SK-N-SH treated with all-trans-retinoic acid at 6 μM for 48 hours (cell line): ENCODE results near the gene MIDN.

Experiments
- ATAC-seq: fragments of 200-7000 bp; cut with Tn5 transposase; 3 replicates; pipeline ENCODE4 v1.9.1; 2020; ENCODE audit warnings: mild to moderate bottlenecking, moderate library complexity
- ARNTL ChIP-seq: fragments of 450-650 bp; formaldehyde crosslinking; IDR thresholded peaks from 2 replicates; pipeline ENCODE4 v1.5.0; 2020; ENCODE audit warnings: low read depth, mild to moderate bottlenecking, moderate library complexity, borderline replicate concordance
- BACH2 ChIP-seq: fragments of 250-450 bp; sonication (Bioruptor Pico); IDR thresholded peaks from 2 replicates; pipeline ENCODE4 v1.9.0; 2021; ENCODE audit warnings: mild to moderate bottlenecking, borderline replicate concordance
- CSDC2 ChIP-seq: fragments of 250-450 bp; sonication (Bioruptor Pico); IDR thresholded peaks from 2 replicates; pipeline ENCODE4 v1.5.0; 2020; ENCODE audit warnings: mild to moderate bottlenecking, moderate library complexity
- ESRRG ChIP-seq: fragments of 250-450 bp; sonication (Bioruptor Pico); IDR thresholded peaks from 2 replicates; pipeline ENCODE4 v1.6.1; 2021; ENCODE audit warnings: mild to moderate bottlenecking
- OSR1 ChIP-seq: fragments of 250-450 bp; sonication (Bioruptor Pico); IDR thresholded peaks from 2 replicates; pipeline ENCODE4 v1.8.0; 2022; ENCODE audit warnings: moderate library complexity, mild to moderate bottlenecking, inconsistent platforms
- PATZ1 ChIP-seq: fragments of 250-450 bp; sonication (Bioruptor Pico); IDR thresholded peaks from 2 replicates; pipeline ENCODE4 v1.8.0; 2020; ENCODE audit warnings: mild to moderate bottlenecking, moderate library complexity, borderline replicate concordance
- PPARA ChIP-seq: fragments of 250-450 bp; sonication (Bioruptor Pico); IDR thresholded peaks from 2 replicates; pipeline ENCODE4 v1.5.0; 2020; ENCODE audit warnings: mild to moderate bottlenecking, borderline replicate concordance
- RARB ChIP-seq: fragments of 250-450 bp; sonication (Bioruptor Pico); IDR thresholded peaks from 2 replicates; pipeline ENCODE4 v1.8.0; 2021; ENCODE audit warnings: mild to moderate bottlenecking, moderate library complexity
- SNAI2 ChIP-seq: fragments of 250-450 bp; sonication (Bioruptor Pico); IDR thresholded peaks from 2 replicates; pipeline ENCODE4 v1.5.0; 2020; ENCODE audit warnings: mild to moderate bottlenecking, moderate library complexity
- TCF4 ChIP-seq: fragments of 250-450 bp; sonication (Bioruptor Pico); IDR thresholded peaks from 2 replicates; pipeline ENCODE4 v1.8.0; 2021; ENCODE audit warnings: mild to moderate bottlenecking, moderate library complexity, borderline replicate concordance
- TOX ChIP-seq: fragments of 250-450 bp; sonication (Bioruptor Pico); IDR thresholded peaks from 2 replicates; pipeline ENCODE4 v1.8.0; 2021; ENCODE audit warnings: mild to moderate bottlenecking, moderate library complexity, borderline replicate concordance
- TSHZ2 ChIP-seq: fragments of 250-450 bp; sonication (Bioruptor Pico); IDR thresholded peaks from 2 replicates; pipeline ENCODE4 v1.5.0; 2020; ENCODE audit warnings: mild to moderate bottlenecking, moderate library complexity
- ZC3H10 ChIP-seq: fragments of 250-450 bp; sonication (Bioruptor Pico); IDR thresholded peaks from 2 replicates; pipeline ENCODE4 v1.5.1; 2021; ENCODE audit warnings: mild to moderate bottlenecking, moderate library complexity
- ZFP3 ChIP-seq: fragments of 250-450 bp; sonication (Bioruptor Pico); IDR thresholded peaks from 2 replicates; pipeline ENCODE4 v1.5.0; 2020; ENCODE audit warnings: mild to moderate bottlenecking, moderate library complexity
- ZNF565 ChIP-seq: fragments of 450-650 bp; formaldehyde crosslinking; conservative IDR thresholded peaks from 2 replicates; pipeline ENCODE4 v1.5.0; 2020; ENCODE audit warnings: low read depth, mild to moderate bottlenecking, moderate library complexity
- ZNF70 ChIP-seq: fragments of 450-650 bp; formaldehyde crosslinking; IDR thresholded peaks from 2 replicates; pipeline ENCODE4 v1.5.0; 2020; ENCODE audit warnings: mild to moderate bottlenecking, moderate library complexity
- ZNF8 ChIP-seq: fragments of 450-650 bp; formaldehyde crosslinking; IDR thresholded peaks from 2 replicates; pipeline ENCODE4 v1.5.0; 2020; ENCODE audit warnings: mild to moderate bottlenecking, moderate library complexity

Gene MIDN

DNA sequence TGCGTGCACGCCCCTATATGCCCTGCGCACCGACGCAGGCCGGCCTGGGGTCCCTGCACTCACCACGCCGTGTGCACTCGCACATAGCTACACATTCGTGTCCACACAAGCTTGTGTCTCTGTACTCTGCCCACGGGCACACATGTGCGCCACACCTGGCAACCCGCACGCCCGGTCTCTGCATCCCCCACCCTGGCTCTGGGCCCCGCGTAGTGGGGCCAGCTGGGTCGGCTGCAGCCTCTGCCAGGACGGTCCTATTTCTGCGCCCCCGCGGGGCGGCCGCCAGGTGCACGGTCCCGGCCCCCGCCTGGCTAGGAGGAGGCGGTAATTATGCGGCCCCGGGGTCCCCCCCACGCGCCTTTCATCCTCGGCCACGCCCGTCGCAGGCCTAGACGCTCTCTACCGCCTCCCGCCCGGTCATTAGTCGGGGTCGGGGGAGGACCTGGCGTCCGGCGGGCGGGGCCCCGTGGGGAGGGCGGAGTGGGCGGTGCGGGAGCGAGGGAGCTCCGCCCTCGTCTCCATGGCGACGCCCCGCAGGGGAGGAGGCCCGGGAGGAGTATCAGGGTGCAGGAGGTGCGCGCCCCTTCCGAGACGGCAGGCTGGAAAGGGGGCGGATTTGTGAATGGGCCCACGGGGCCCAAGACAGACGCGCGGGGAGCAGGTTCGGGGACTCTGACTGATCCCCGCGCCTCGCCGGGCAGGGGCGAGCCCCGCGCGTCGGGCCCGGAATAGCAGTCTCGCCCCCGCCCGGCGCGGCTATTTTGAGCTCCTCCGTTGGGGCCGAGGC, 17.9 kb downstream of the MIDN start (continued):
- TF ChIP-seq RARB (CRISPR knock-in tag) = no peak
- TF ChIP-seq ZC3H10 = no peak

DNA sequence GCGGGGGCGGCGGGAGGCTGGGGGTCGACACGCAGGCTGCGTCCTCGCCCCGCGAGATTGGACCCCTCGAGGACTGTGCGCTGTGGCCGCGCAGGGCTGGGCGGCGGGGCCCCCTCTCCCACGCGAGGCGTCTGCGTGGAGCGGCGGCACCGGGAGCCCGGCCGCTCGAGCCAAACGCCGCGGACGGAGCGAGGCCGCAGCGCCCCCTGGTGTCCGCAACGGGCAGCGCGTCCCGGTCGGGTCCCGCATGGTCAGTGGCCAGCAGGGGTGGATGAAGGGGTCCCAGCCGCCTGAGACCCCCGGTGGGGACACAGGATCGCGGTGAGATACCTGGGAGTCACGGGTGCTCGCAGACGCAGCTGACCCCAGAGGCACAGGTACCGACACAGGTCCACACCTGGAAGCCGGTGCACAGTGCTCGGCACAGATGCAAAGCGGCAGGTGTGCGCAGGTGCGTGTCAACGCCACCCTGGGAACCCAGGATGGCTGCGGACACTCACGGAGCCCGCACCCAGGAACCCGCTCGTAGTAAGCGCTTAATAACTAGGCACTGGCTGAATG, 18.6 kb downstream of the MIDN start:
- TF ChIP-seq TCF4 (CRISPR knock-in tag) (no peak), SNAI2 (CRISPR knock-in tag) (no peak), ZC3H10 (no peak), ZNF70 (CRISPR knock-in tag) (no peak), RARB (CRISPR knock-in tag) (no peak), PATZ1 (CRISPR knock-in tag) (no peak)
- ATAC-seq = peak; percentile 30

GRCh38 chr19:1267477-1268225, 19.3 kb downstream of the MIDN start:
- TF ChIP-seq ARNTL (CRISPR knock-in tag) (no peak), CSDC2 (CRISPR knock-in tag) (no peak), PPARA (CRISPR knock-in tag) (no peak), PATZ1 (CRISPR knock-in tag) (0 out of 2 replicates have a peak, but pooled peaks have one; percentile 47), ZNF8 (CRISPR knock-in tag) (no peak)
- ATAC-seq = no peak

DNA sequence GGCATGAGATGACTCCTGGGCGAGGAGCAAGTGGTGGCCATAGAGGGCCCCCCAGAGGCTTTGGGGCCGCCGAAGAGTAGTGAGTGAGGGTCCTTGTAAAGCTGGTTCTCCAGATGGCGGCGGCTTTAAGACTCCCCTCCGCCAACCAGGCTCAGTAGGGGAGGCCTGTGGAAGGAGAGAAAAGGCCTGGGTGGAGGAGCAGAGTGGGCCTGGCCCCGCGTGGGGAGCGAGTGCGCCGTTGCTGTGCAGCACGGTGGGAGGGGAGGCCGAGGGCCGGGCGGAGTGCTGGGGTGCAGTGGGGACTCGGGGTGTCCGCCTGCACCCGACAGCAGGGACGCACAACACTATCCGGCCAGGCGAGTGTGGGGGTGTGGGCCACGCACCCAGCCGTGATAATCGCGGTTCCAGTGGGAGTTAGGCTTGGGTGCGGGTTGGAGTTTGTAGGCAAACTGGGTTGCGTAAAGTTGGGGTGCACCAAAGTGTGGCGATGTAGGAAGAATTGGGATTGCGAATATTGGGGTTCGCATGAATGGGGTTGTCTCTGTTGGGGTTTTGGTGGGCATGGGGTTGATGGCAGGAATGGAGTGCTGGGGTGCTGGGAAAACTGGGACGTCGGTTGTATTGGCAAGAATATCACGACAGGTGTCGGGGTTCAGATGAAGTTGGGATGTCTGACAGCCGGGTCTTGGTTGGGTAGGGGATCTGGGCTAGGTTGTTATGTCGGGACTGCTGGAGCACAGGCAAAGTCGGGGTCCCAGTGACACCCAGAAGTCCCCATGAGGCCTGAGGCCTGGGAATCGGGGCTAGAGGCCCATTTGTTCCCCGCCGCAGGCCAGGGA, 20.1 kb downstream of the MIDN start:
- ATAC-seq = no peak
- TF ChIP-seq ESRRG (CRISPR knock-in tag) (no peak), PATZ1 (CRISPR knock-in tag) (no peak), ZNF565 (no peak), ZFP3 (CRISPR knock-in tag) (no peak), ZC3H10 (no peak), TOX (CRISPR knock-in tag) (no peak), ARNTL (CRISPR knock-in tag) (no peak), OSR1 (CRISPR knock-in tag) (no peak), TSHZ2 (no peak), PPARA (CRISPR knock-in tag) (no peak), BACH2 (no peak), CSDC2 (CRISPR knock-in tag) (no peak)
- TF ChIP-seq, all 23 proteins: peak for 0
